Smooth muscle cell (in vitro differentiated cells): ENCODE results near the gene ST6GALNAC3. TPM values are rescaled to one million over a fixed set of nuclear protein-coding genes. Genes with fewer than 3 reads are reported as not detected.
A peak's percentile ranks its signal among the peaks of the same experiment; 100 is the strongest.
"Not testable (repeated sequence)": the region's sequence is repeated elsewhere in the genome, so short reads cannot be mapped to it uniquely, and the experiment has no call there.

Experiments used
- DNase-seq: peaks from one replicate; lab custom pipeline; 2025; ENCODE audit not compliant: unreplicated experiment; lab: John Stamatoyannopoulos, UW
- H2AFZ ChIP-seq: fragments of 200-600 bp; sonication (generic); 2 replicates; pipeline ENCODE4 v1.6.0; 2016; ENCODE audit warnings: antibody characterized with exemption, low read depth, mild to moderate bottlenecking
- H3F3A ChIP-seq: fragments of 200-600 bp; sonication (generic); 2 replicates; pipeline ENCODE4 v1.6.0; 2017; ENCODE audit warnings: antibody characterized with exemption, low read depth
- H3K27ac ChIP-seq: fragments of 200-600 bp; sonication (generic); 2 replicates; pipeline ENCODE4 v1.5.1; 2016; ENCODE audit warnings: low read depth, mild to moderate bottlenecking
- H3K27me3 ChIP-seq: fragments of 200-600 bp; sonication (generic); 2 replicates; pipeline ENCODE4 v1.6.1; 2016; ENCODE audit warnings: low read depth, mild to moderate bottlenecking
- H3K36me3 ChIP-seq: fragments of 200-600 bp; sonication (generic); 2 replicates; pipeline ENCODE4 v1.5.1; 2016; ENCODE audit warnings: low read depth
- H3K4me1 ChIP-seq: fragments of 200-600 bp; sonication (generic); 2 replicates; pipeline ENCODE4 v1.5.1; 2016; ENCODE audit warnings: low read depth
- H3K4me2 ChIP-seq: fragments of 200-600 bp; sonication (generic); 2 replicates; pipeline ENCODE4 v1.6.0; 2016; ENCODE audit warnings: mild to moderate bottlenecking
- H3K4me3 ChIP-seq: fragments of 200-600 bp; sonication (generic); 2 replicates; pipeline ENCODE4 v1.5.1; 2016; ENCODE audit warnings: mild to moderate bottlenecking
- H3K79me2 ChIP-seq: fragments of 200-600 bp; sonication (generic); 2 replicates; pipeline ENCODE4 v1.6.0; 2016; ENCODE audit warnings: low read depth, mild to moderate bottlenecking
- H3K9ac ChIP-seq: fragments of 200-600 bp; sonication (generic); 2 replicates; pipeline ENCODE4 v1.6.0; 2016; ENCODE audit warnings: low read depth
- H3K9me3 ChIP-seq: fragments of 200-600 bp; sonication (generic); replicated peaks from 2 replicates; pipeline ENCODE4 v1.5.1; 2016; ENCODE audit warnings: low read depth
- H4K20me1 ChIP-seq: fragments of 200-600 bp; sonication (generic); 2 replicates; pipeline ENCODE4 v1.6.0; 2016; ENCODE audit warnings: low read depth
- WGBS: methylation state at CpG from one replicate; pipeline ENCODE4 v1.1.7; 2016; ENCODE audit warnings: low lambda C conversion rate; 5-methylcytosine and 5-hydroxymethylcytosine counted together
- polyA plus RNA-seq: library from polyadenylated mRNA; unstranded; fragments of >200 nt; fragmentation: Nextera tagmentation; extraction: Ambion mirVana; gene quantifications from 2 replicates; pipeline ENCODE4 v1.2.1, GENCODE V29; 2016
- total RNA-seq: library from RNA; depleted of rRNA; stranded (reverse); fragments of >200 nt; gene quantifications from 2 replicates; pipeline ENCODE4 v1.2.3, GENCODE V29; 2014
- TF ChIP-seq, protein P1 (sequence below): fragments of 200-600 bp; sonication (generic); IDR thresholded peaks from 2 replicates; pipeline ENCODE4 v1.5.1; 2017; ENCODE audit warnings: borderline replicate concordance, mild to moderate bottlenecking, antibody characterized with exemption; ENCODE audit not compliant: insufficient read depth, poor library complexity, severe bottlenecking

ST6GALNAC3 gene
- total and polyA plus RNA-seq, 2 experiments from 2014 or later = 9.3 to 13.4 TPM

DNA sequence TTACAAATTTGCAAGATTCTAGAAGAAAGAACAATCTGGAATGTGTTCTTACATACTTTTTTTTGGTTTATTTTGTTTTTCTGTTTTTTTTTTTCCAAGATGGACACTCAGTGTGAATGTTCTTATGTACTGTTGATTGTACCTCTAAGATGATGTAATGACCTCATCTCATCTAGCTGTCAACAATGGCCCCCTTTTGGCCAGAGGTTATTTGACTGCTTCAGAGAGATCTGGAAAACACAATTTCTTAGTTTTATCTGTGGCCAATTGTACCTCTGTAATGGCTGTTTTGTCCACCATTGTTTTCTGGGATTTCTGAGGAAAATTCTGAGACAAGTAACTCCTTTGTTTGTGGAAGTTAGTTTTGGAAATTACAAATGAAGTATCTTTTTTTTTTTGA lies 38.9 kb downstream of the ST6GALNAC3 start:
- Histone ChIP-seq H3K4me3 (no peak overlapping the region), H3K27me3 (no peaks in the 10 kb centered on the region), H3K27ac (no peak overlapping the region), H3K36me3 (no peaks in the 10 kb centered on the region), H3F3A (no peaks in the 10 kb centered on the region), H3K9me3 (no peaks in the 10 kb centered on the region), H3K4me1 (no peaks in the 10 kb centered on the region), H4K20me1 (no peaks in the 10 kb centered on the region), H2AFZ (no peak overlapping the region), H3K9ac (no peak overlapping the region), H3K79me2 (peaks cover 29% of the 10 kb centered on the region), H3K4me2 (no peak overlapping the region)
- DNase-seq = no peak
- TF ChIP-seq, protein P1, sequence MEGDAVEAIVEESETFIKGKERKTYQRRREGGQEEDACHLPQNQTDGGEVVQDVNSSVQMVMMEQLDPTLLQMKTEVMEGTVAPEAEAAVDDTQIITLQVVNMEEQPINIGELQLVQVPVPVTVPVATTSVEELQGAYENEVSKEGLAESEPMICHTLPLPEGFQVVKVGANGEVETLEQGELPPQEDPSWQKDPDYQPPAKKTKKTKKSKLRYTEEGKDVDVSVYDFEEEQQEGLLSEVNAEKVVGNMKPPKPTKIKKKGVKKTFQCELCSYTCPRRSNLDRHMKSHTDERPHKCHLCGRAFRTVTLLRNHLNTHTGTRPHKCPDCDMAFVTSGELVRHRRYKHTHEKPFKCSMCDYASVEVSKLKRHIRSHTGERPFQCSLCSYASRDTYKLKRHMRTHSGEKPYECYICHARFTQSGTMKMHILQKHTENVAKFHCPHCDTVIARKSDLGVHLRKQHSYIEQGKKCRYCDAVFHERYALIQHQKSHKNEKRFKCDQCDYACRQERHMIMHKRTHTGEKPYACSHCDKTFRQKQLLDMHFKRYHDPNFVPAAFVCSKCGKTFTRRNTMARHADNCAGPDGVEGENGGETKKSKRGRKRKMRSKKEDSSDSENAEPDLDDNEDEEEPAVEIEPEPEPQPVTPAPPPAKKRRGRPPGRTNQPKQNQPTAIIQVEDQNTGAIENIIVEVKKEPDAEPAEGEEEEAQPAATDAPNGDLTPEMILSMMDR = no peak

- H2AFZ ChIP-seq = no peak overlapping the region
- no peak overlapping the region for H3K4me3 ChIP-seq
- H3F3A ChIP-seq = no peaks in the 10 kb centered on the region
- H3K27me3 ChIP-seq = no peaks in the 10 kb centered on the region
- no peak overlapping the region for H3K27ac ChIP-seq
- H3K36me3 ChIP-seq = no peaks in the 10 kb centered on the region
- H3K79me2 ChIP-seq = peaks cover 20% of the 10 kb centered on the region
- no peaks in the 10 kb centered on the region for H3K4me1 ChIP-seq
- H4K20me1 ChIP-seq = no peaks in the 10 kb centered on the region
- WGBS = 98% methylated on average over 2 of the region's 2 CpGs
- no peak for DNase-seq
- no peaks in the 10 kb centered on the region for H3K9me3 ChIP-seq
- H3K9ac ChIP-seq = no peak overlapping the region
- TF ChIP-seq, protein P1 = no peak
- no peak overlapping the region for H3K4me2 ChIP-seq
Measured at GRCh38 chr1:76115171-76115570, 40.6 kb downstream of the ST6GALNAC3 start.

- Histone ChIP-seq H3K4me2 (no peak overlapping the region), H3K9ac (no peak overlapping the region), H3K79me2 (peaks cover 3% of the 10 kb centered on the region), H3K36me3 (no peaks in the 10 kb centered on the region), H3K27ac (no peak overlapping the region), H3K4me1 (no peaks in the 10 kb centered on the region), H3K27me3 (no peaks in the 10 kb centered on the region), H3K4me3 (no peak overlapping the region), H3K9me3 (no peaks in the 10 kb centered on the region), H3F3A (no peaks in the 10 kb centered on the region), H4K20me1 (no peaks in the 10 kb centered on the region), H2AFZ (no peak overlapping the region)
- 86% methylated on average over 5 of the region's 5 CpGs for WGBS
- DNase-seq = no peak
- TF ChIP-seq, protein P1 = no peak
Measured at GRCh38 chr1:76121850-76122249, 47.3 kb downstream of the ST6GALNAC3 start.

GRCh38 chr1:76122271-76122670 lies 47.7 kb downstream of the ST6GALNAC3 start:
- TF ChIP-seq, protein P1 = no peak
- H3K4me3 ChIP-seq = no peak overlapping the region
- H3F3A ChIP-seq = no peaks in the 10 kb centered on the region
- no peak overlapping the region for H3K4me2 ChIP-seq
- H3K36me3 ChIP-seq = no peaks in the 10 kb centered on the region
- 96% methylated on average over 5 of the region's 5 CpGs for WGBS
- H4K20me1 ChIP-seq = no peaks in the 10 kb centered on the region
- no peak overlapping the region for H2AFZ ChIP-seq
- no peaks in the 10 kb centered on the region for H3K27me3 ChIP-seq
- DNase-seq = no peak
- no peak overlapping the region for H3K27ac ChIP-seq
- no peak overlapping the region for H3K9ac ChIP-seq
- peaks cover 3% of the 10 kb centered on the region for H3K79me2 ChIP-seq
- no peaks in the 10 kb centered on the region for H3K9me3 ChIP-seq
- no peaks in the 10 kb centered on the region for H3K4me1 ChIP-seq

GRCh38 chr1:76123411-76124064 lies 49.0 kb downstream of the ST6GALNAC3 start:
- H3K79me2 ChIP-seq, H4K20me1 ChIP-seq, H3F3A ChIP-seq, H2AFZ ChIP-seq, H3K9me3 ChIP-seq, DNase-seq, H3K36me3 ChIP-seq, H3K4me2 ChIP-seq, H3K4me1 ChIP-seq, H3K27me3 ChIP-seq, H3K4me3 ChIP-seq, H3K9ac ChIP-seq: not testable (repeated sequence)
- H3K27ac ChIP-seq = peak overlapping the region; percentile 65
- WGBS = 84% methylated on average over 5 of the region's 5 CpGs
